Measurements from ENCODE around the gene EIF5AL1. TPM values are rescaled to one million over a fixed set of nuclear protein-coding genes. Genes with fewer than 3 reads are reported as not detected.

EIF5AL1 gene
- total and polyA plus RNA-seq, 10 of the 15 experiments (the other 5 are each of a cell fraction or from before 2014, with no cell fraction given): 0.02 to 8.3 (median 0.45) TPM; not detected in 1

GRCh38 chr10:79488336-79488735 lies 24.0 kb upstream of the EIF5AL1 start (continued):
- TF ChIP-seq USF1 (IDR thresholded peaks at IDR 0.05; ENCODE audit: borderline replicate concordance, extremely low read length, insufficient read depth, low read depth, low read length): no peak
- TF ChIP-seq YBX1 (IDR thresholded peaks at IDR 0.05): no peak
- no peak for TF ChIP-seq BACH1 (IDR thresholded peaks at IDR 0.05; ENCODE audit: borderline replicate concordance)
- no peak for TF ChIP-seq FOXM1 (IDR thresholded peaks at IDR 0.05; ENCODE audit: low read depth, low read length)
- no peak for TF ChIP-seq EGR1 (IDR thresholded peaks at IDR 0.05; ENCODE audit: borderline replicate concordance in 1 of 2, low read depth in 2 of 2, low read length in 2 of 2)
- no peak for TF ChIP-seq TARDBP (IDR thresholded peaks at IDR 0.05; ENCODE audit: borderline replicate concordance)
- TF ChIP-seq NFXL1 (IDR thresholded peaks at IDR 0.05; ENCODE audit: borderline replicate concordance): no peak
- TF ChIP-seq STAT1 (conservative IDR thresholded peaks at IDR 0.05): no peak
- no peak for TF ChIP-seq MEF2B (IDR thresholded peaks at IDR 0.05; ENCODE audit: partially characterized antibody, poor library complexity, severe bottlenecking)
- no peak for TF ChIP-seq IRF5 (IDR thresholded peaks at IDR 0.05; ENCODE audit: borderline replicate concordance)

- WGBS (ENCODE audit: insufficient coverage, insufficient replicate concordance, low lambda C conversion rate, missing lambda C conversion rate): 1% methylated on average over 3 of the region's 3 CpGs
- Histone ChIP-seq H3K36me3 (ENCODE audit: control insufficient read depth in 2 of 2, insufficient read depth in 2 of 2, low read length in 1 of 2) (no peaks in the 10 kb centered on the region), H3K4me1 (ENCODE audit: control insufficient read depth, insufficient read depth, low read length) (peaks cover 6% of the 10 kb centered on the region), H2AFZ (ENCODE audit: control insufficient read depth, low read depth, low read length) (no peak overlapping the region; the same call in 1 of the 2 replicates), H3K4me3 (no peak overlapping the region), H3K4me2 (ENCODE audit: control insufficient read depth, insufficient read depth) (no peak overlapping the region), H3K27ac (ENCODE audit: control insufficient read depth, insufficient read depth) (no peak overlapping the region), H3K79me2 (ENCODE audit: control insufficient read depth, insufficient read depth, low read length) (no peaks in the 10 kb centered on the region), H4K20me1 (ENCODE audit: control insufficient read depth, insufficient read depth) (no peaks in the 10 kb centered on the region), H3K9me3 (replicated peaks; ENCODE audit: control insufficient read depth, insufficient read depth, low read length) (no peaks in the 10 kb centered on the region), H3K27me3 (replicated peaks in 1 of 2; ENCODE audit: control insufficient read depth in 2 of 2, insufficient read depth in 2 of 2, low read length in 1 of 2) (peaks cover 0 to under 1% of the 10 kb centered on the region in 2 experiments; a peak in 1 of 4 replicates), H3K9ac (ENCODE audit: control insufficient read depth, insufficient read depth, low read length) (no peak overlapping the region)
- DNase-seq (ENCODE audit: low read depth, low spot score) (no peak), FAIRE-seq (no peak), ATAC-seq (peak; percentile 25; the same call in 1 of the 3 replicates)
- intact Hi-C loops (cut with micrococcal nuclease; ENCODE audit: unreplicated experiment): no loop called here
- peak; percentile 70 for TF ChIP-seq PKNOX1 (IDR thresholded peaks at IDR 0.05)
- no peak for TF ChIP-seq SREBF2 (IDR thresholded peaks at IDR 0.05; ENCODE audit: low read length)
- no peak for TF ChIP-seq CUX1 (IDR thresholded peaks at IDR 0.05; ENCODE audit: insufficient replicate concordance, low read depth, low read length)
- peak; percentile 26 for TF ChIP-seq USF1 (IDR thresholded peaks at IDR 0.05; ENCODE audit: borderline replicate concordance, extremely low read length, insufficient read depth, low read depth, low read length)
- ChIA-PET SMC1A (ENCODE audit: uncharacterized antibody, unreplicated experiment) (interaction anchor here (4.5 kb wide), 1 partner anchor 115 kb away, joined by 36 read pairs; no protein-coding TSS in a partner anchor), CTCF (interaction anchor here (0.7 to 6.6 kb wide), 2 partner anchors 115 to 206 kb away, joined by 3 to 100 read pairs; no protein-coding TSS in a partner anchor), POLR2A (no interaction called here), RAD21 (ENCODE audit: unreplicated experiment) (interaction anchor here (0.9 to 1.6 kb wide), 2 partner anchors 45 to 114 kb away, joined by 3 to 4 read pairs; no protein-coding TSS in a partner anchor)
- no TSS peak for BruUV-seq (replicated peaks)
- in situ Hi-C loops (cut with MboI): no loop called here
Measured at GRCh38 chr10:79488870-79489269, 23.5 kb upstream of the EIF5AL1 start.
